ENCODE data around the gene SLC22A5.

- TF ChIP-seq PBX3 (CRISPR knock-in tag; IDR thresholded peaks at IDR 0.05), result no peak
- no peak for TF ChIP-seq CTCF (tag by site-specific recombination; IDR thresholded peaks at IDR 0.05)
- TF ChIP-seq ZBTB17 (tag by site-specific recombination; IDR thresholded peaks at IDR 0.05), result no peak
- no peak for TF ChIP-seq ZNF777 (tag by site-specific recombination; IDR thresholded peaks at IDR 0.05; ENCODE audit: borderline replicate concordance)
Observed at GRCh38 chr5:132435447-132435846, 65.9 kb downstream of the SLC22A5 start.

Measured in HEK293 (cell line).